GM18868 (cell line): ENCODE results near the gene GRID2IP.
A peak's percentile ranks its signal among the peaks of the same experiment; 100 is the strongest.
"Not testable (repeated sequence)": the region's sequence is repeated elsewhere in the genome, so short reads cannot be mapped to it uniquely, and the experiment has no call there.

Experiments
- ATAC-seq: cut with Tn5 transposase; IDR thresholded peaks from one replicate; pipeline ENCODE4 v1.9.1; 2021; ENCODE audit warnings: mild to moderate bottlenecking, moderate library complexity; ENCODE audit not compliant: unreplicated experiment

Gene GRID2IP

DNA sequence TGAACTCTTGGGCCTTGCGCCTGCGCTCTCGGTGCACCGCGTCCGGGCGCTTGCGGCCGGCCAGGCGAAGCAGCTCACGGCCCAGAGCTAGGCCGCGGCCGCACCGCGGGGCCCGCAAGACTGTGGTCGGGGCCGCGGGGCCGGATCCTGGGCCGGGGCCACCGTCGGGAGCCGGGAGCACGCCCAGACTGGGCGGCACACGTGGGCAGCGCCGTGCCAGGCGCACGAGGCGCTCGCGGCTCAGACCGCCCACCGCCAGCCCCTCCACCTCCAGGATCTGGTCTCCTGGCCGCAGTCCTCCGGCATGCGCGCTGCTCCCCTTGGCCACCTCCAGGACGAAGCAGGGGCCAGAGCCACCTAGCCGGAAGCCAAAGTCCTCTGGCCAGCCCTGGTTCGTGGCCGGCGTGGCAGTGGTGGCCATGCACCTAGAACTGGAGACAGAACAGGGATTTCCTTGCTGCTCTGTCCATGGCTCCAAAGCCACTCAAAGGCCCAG is at the start of gene GRID2IP:
Gene GRID2IP, minus strand, starts transcription at position 446 of the 496 bp plus-strand sequence. Its CDS starts 25 bp downstream, at position 421.
- no peak for ATAC-seq

GRCh38 chr7:6600093-6600492 is 48.8 kb upstream of the GRID2IP start:
- ATAC-seq, result no peak

GRCh38 chr7:6590645-6591110 is 39.4 kb upstream of the GRID2IP start:
- no peak for ATAC-seq

DNA sequence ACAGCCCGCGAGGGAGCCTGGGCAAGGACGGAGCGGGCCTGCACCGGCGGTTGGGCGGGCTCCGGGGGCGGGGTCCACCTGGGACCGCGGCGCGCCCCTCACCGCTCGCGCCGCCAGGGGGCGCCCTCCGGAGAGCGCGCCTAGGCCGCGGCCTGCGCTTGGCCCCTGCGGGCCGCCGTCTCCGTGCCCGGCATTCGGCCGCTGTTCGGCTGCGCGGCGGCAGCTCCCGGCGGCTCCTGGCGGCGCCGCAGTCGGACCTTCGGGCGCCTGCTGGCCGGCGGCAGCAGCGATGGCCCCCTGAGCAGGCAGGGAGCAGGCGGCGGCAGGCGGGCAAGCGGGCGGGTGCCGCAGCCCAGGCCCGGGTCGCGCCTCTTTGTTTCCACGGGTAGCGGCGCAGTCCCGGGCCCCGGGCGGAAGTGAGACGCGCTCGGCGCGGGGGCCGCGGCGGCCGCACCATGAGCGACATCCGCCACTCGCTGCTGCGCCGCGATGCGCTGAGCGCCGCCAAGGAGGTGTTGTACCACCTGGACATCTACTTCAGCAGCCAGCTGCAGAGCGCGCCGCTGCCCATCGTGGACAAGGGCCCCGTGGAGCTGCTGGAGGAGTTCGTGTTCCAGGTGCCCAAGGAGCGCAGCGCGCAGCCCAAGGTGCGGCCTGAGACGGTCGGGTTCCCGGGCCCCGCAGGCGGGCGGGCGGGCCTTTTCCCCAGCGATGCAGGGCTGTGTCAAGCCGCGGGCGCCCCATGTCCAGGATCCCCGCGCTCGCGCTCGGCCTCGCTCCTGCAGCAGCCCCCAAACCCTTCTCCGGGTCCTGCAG is 38.8 kb upstream of the GRID2IP start, which contains the start of gene INTS15:
Gene INTS15, plus strand, starts transcription at position 193 of the 816 bp plus-strand sequence. Its CDS starts 263 bp downstream, at position 456.
- ATAC-seq, result peak; percentile 88

DNA sequence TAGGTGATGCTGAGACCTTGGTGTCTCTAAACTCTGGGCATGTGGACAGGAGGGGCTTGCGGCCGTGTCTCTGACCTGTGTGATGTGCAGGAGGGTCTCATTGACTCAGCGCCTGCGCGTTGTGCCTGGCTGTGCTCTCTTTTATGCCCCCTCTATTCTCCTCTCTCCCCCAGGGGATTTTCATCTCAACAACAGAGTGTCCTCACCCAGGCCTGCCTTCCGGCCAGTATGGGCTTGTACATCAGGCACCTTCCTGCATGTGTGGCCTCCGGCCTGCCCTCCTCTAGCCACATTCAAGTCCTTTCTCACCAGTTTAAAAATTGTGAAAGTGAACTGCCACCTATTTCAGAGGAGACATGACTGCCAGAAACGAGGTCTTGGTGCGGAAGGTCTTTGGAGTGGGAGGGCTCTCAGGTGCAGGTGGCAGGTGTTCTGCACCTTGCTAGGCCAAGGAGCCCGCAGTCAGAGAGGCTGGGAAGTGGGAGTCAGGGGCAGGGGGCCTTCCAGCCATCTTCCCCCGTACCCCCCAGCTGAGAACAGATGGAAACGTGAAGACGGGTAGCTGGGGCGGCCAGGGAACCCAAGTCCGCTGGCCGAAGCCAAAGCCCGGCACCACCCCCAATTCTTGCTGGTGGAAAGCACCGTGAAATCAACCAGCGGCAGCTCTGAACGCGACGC is 38.0 kb upstream of the GRID2IP start:
- no peak for ATAC-seq

- ATAC-seq, result no peak
Measured at GRCh38 chr7:6588566-6588965, 37.3 kb upstream of the GRID2IP start.

DNA sequence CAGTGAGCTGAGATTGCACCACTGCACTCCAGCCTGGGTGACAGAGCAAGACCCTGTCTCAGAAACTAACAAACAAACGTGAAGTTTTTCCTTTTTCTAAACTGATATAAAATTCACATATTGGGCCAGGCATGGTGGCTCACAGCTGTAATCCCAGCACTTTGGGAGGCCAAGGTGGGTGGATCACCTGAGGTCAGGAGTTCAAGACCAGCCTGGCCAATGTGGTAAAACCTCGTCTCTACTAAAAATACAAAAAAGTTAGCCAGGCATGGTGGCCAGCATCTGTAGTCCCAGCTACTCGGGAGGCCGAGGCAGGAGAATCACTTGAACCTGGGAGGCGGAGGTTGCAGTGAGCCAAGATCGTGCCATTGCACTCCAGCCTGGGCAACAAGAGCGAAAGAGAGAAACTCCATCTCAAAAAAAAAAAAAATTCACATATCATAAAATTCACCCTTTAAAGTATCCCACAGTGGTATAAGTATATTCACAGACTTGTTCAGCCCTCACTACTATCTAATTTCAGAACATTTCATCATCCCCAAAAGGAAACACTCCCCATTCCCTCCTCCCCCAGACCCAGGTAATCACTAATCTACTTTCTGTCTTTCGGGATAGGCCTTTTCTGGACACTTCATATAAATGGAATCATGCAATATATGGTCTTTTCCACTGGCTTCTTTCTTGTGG is 34.6 kb upstream of the GRID2IP start:
- ATAC-seq, result not testable (repeated sequence)

GRCh38 chr7:6579446-6579845 is 28.2 kb upstream of the GRID2IP start:
- ATAC-seq, result no peak

- no peak for ATAC-seq
Measured at GRCh38 chr7:6578114-6579084, 27.1 kb upstream of the GRID2IP start.

GRCh38 chr7:6577369-6578113 is 26.3 kb upstream of the GRID2IP start, which contains the start of gene ZDHHC4:
Gene ZDHHC4, plus strand, starts transcription at chr7:6577454. Its CDS starts 3,108 bp downstream, at chr7:6580562.
- ATAC-seq, result peak; percentile 97

DNA sequence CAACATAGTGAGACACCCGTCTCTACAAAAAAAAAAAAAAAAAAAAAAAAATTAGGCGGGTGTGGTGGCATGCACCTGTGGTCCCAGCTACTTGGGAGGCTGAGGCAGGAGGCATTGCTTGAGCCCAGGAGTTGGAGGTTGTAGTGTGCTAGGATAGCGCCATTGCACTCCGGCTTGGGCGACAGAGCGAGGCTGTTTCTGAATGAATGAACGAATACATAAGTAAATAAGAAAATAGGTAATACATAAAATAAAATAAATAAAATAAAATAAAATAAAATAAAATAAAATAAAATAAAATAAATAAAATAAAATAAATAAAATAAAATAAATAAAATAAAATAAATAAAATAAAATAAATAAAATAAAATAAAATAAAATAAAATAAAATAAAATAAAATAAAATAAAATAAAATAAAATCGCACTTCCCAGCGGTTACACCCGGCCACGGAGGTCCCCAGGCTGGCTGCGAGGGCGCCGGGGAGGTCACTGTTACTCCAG is 25.7 kb upstream of the GRID2IP start:
- not testable (repeated sequence) for ATAC-seq

DNA sequence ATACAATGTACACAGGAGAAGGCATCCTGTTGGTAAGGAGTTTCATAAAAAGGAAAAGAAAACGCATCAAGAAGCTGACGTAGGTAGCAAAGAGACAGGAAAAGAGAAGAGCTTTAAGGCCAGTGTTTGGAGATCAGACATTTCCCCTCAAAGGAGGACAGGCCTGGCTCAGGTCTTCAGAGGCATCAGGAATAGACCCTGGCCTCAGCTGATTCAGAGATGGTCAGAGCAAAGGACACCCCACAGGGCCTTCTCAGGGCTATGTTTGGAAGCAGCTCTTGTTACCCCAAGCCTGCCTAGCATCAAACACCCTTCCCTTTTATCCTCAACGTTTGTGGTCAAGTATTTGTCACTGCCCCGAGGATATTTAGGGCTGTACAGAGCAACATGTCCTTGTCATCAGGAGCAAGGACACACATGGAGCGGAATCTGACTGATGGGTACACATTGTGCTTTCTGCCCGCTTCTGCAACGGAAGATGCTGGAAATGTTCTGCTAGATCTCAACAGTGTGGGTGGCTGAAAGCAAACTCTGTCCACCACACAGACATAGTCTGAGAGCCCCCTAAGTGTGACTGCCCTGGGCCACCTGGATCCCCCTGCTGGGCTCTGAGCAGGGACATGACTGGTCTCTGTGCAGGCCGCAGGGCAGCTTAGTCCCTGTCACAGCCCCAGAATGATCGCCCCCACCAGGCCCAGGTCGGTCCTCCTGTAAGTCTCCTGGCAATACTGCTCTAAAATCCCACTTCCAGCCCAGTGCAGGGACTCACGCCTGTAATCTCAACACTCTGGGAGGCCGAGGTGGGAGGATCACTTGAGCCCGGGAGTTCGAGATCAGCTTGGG is 25.0 kb upstream of the GRID2IP start:
- no peak for ATAC-seq

GRCh38 chr7:6575281-6576023 is 24.2 kb upstream of the GRID2IP start:
- no peak for ATAC-seq

GRCh38 chr7:6571160-6571779 is 20.0 kb upstream of the GRID2IP start:
- ATAC-seq, result peak; percentile 49

DNA sequence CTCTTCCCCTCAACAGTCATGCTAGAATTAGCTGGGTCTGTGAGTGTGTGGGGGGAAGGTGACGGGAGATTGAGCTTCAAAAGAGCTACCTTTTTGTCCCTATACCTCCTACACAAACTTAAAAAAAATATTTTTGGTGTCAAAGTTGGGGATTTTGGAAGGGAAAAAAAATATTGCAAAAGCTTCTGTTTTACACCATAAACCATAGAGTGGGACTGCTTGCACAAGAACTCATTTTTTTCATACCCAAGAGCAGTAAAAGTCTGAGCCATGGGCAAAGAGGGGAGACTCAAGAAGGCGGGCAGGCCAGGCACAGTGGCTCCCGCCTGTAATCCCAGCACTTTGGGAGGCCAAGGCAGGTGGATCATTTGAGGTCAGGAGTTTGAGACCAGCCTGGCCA is 16.6 kb upstream of the GRID2IP start:
- no peak for ATAC-seq

DNA sequence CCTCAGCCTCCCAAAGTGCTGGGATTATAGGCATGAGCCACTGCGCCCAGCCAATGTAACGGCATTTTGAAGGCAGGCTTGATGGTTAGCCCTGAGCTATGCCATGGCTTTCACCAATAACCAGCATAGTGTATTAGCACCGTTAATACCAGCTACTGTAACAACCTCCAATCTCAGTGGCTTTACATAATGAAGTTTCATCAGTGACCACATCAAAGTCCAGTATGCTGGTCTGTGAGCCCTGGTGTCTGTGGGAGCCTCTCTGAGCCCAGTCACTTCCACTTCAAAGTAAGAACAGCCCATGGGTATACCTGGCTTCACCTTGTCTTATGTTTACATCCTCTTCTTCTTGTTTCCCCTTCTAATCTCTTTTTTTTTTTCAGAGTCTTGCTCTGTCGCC is 14.4 kb upstream of the GRID2IP start:
- ATAC-seq, result no peak
